Endothelial cell of umbilical vein (primary cell): ENCODE results near the gene TMC2.

Source experiments
- POLR2A ChIP-seq: IDR thresholded peaks from 2 replicates; pipeline ENCODE4 v1.6.1; 2012; ENCODE audit warnings: low read depth, mild to moderate bottlenecking, control low read depth, low read length
- TF ChIP-seq, protein P1 (sequence below), 2 donors: IDR thresholded peaks; 1 replicate in 1 of 2; 2 replicates in 1 of 2; pipeline ENCODE4 v1.5.1; 2011; ENCODE audit warnings: low read length in 2 of 2, mild to moderate bottlenecking in 2 of 2, moderate library complexity in 2 of 2, control low read depth in 1 of 2, inconsistent platforms in 1 of 2, low read depth in 1 of 2; ENCODE audit not compliant: insufficient read depth in 1 of 2; ENCODE audit errors: extremely low read depth in 1 of 2

DNA sequence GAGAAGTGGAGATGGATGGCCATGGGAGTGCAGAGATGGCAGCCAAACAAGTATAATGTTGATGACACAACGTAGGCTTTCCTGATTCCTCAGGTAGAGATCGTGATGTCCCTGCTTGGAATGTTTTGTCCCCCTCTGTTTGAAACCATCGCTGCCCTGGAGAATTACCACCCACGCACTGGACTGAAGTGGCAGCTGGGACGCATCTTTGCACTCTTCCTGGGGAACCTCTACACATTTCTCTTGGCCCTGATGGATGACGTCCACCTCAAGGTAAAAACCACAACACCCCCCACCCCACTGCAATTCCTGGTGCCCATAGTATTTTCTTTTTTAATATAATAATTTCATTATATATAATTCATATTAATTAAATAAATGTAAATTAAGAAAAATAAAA is 74.0 kb downstream of the TMC2 start:
- TF ChIP-seq, protein P1, sequence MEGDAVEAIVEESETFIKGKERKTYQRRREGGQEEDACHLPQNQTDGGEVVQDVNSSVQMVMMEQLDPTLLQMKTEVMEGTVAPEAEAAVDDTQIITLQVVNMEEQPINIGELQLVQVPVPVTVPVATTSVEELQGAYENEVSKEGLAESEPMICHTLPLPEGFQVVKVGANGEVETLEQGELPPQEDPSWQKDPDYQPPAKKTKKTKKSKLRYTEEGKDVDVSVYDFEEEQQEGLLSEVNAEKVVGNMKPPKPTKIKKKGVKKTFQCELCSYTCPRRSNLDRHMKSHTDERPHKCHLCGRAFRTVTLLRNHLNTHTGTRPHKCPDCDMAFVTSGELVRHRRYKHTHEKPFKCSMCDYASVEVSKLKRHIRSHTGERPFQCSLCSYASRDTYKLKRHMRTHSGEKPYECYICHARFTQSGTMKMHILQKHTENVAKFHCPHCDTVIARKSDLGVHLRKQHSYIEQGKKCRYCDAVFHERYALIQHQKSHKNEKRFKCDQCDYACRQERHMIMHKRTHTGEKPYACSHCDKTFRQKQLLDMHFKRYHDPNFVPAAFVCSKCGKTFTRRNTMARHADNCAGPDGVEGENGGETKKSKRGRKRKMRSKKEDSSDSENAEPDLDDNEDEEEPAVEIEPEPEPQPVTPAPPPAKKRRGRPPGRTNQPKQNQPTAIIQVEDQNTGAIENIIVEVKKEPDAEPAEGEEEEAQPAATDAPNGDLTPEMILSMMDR (IDR thresholded peaks at IDR 0.05; ENCODE audit: extremely low read depth in 1 of 2, insufficient read depth in 1 of 2, low read depth in 1 of 2, low read length in 2 of 2): no peak
- no peak for TF ChIP-seq POLR2A
